Forelimb muscle (tissue), 1 donor: ENCODE results near the gene GTF2E1. TPM values are rescaled to one million over a fixed set of nuclear protein-coding genes. Genes with fewer than 3 reads are reported as not detected.
"Not testable (repeated sequence)": the region's sequence is repeated elsewhere in the genome, so short reads cannot be mapped to it uniquely, and the experiment has no call there.

Experiments used
- DNase-seq: peaks from one replicate; pipeline ENCODE4 v3.0.0-alpha.2; 2013; ENCODE audit warnings: low read depth
- polyA plus RNA-seq: library from polyadenylated mRNA; unstranded; fragments of 120-200 nt; gene quantifications from one replicate; pipeline ENCODE4 v1.2.1, GENCODE V29; 2013; ENCODE audit not compliant: insufficient read length

Gene GTF2E1
- polyA plus RNA-seq, 1 donor: 10.1 TPM

- DNase-seq: no peak
These were observed 11.3 kb downstream of the GTF2E1 start for GRCh38 chr3:120753810-120754209.

- no peak for DNase-seq
These were observed 13.5 kb downstream of the GTF2E1 start for GRCh38 chr3:120756061-120756460.

- not testable (repeated sequence) for DNase-seq
These were observed 16.0 kb downstream of the GTF2E1 start for GRCh38 chr3:120758551-120758950.

DNA sequence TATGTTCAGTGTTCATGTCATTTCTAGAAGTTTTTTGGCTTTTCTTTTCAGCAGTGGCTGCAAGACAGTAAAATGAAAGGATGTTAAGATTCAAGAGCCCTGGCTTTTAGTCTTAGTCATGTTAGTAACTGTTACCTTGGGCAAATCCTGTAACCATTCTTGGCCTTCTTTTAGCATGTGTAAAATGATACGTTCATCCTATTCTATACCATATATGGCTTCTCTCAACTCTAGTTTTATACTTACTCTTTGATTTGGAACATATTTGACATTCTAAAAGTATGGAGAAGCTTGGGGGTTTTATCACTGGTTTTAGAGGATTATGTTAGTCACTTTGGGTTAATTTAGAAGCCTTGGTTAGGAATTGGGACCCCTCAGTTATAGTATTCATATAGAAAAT lies 20.1 kb downstream of the GTF2E1 start:
- DNase-seq: no peak

GRCh38 chr3:120763601-120764000 lies 21.1 kb downstream of the GTF2E1 start:
- no peak for DNase-seq

- DNase-seq: no peak
These were observed 21.7 kb downstream of the GTF2E1 start for GRCh38 chr3:120764206-120764605.

GRCh38 chr3:120765830-120766493 lies 23.4 kb downstream of the GTF2E1 start:
- DNase-seq: no peak

DNA sequence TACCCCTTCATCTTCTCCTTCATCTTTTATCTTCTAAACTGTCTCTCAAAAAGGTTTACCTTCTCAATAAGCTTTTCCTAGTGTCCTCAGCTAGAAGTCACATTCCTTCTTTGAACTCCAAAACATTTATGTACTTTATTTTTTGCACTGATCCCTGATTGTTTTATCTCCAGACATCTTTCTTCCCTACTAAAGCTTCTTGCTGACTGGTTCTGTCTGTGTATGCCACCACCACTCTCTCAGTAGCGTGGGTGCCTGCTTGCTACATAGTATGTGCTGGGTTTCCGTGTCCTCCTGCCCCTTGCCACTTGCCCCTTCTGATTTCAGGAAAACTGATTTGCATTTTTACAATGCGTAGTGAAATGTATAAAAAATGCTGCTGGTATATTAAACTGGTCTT lies 24.0 kb downstream of the GTF2E1 start:
- DNase-seq: no peak

GRCh38 chr3:120767106-120767505 lies 24.6 kb downstream of the GTF2E1 start:
- DNase-seq: no peak

GRCh38 chr3:120769436-120769835 lies 26.9 kb downstream of the GTF2E1 start:
- no peak for DNase-seq

- DNase-seq: no peak
These were observed 28.3 kb downstream of the GTF2E1 start for GRCh38 chr3:120770891-120771290.

DNA sequence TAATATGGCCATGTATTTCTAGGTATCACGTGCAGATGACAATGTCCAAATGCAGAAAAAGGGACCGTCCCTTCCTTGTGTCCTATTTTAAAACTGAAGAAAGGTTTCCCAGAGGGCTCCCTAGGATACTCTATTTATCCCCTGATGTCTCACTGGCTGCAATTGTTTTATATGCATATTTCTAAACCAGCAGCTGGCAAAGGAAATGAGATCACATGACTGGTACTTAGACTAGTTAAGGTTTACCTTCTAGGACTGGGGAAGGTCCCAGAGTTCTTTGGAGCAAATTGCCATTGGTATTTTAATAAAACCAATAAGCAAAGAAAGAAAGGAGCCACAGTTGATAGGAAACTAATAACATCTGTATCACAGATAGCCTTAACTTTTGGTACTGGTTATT lies 29.5 kb downstream of the GTF2E1 start:
- DNase-seq: no peak

GRCh38 chr3:120773932-120774331 lies 31.4 kb downstream of the GTF2E1 start:
- DNase-seq: no peak

- no peak for DNase-seq
These were observed 32.9 kb downstream of the GTF2E1 start for GRCh38 chr3:120775411-120775810.

DNA sequence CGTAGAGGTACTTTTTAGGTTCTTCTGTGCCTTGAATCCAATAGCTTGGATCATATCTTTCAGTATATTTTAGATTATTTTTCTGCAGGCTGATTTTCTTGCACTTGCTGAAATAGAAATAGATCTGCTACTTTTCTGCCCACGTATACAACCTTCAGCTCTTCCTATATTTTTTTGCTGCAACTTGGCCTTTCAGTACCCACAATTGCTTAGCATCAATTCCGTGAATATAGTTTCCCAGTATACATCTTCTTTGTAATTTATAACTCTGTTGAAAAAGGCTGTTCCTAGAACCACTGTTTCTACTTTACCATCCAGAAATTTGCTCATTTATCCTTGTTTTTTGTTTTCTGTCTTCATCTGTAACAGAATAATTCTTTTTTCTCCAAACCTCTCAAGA lies 36.2 kb downstream of the GTF2E1 start:
- no peak for DNase-seq

DNA sequence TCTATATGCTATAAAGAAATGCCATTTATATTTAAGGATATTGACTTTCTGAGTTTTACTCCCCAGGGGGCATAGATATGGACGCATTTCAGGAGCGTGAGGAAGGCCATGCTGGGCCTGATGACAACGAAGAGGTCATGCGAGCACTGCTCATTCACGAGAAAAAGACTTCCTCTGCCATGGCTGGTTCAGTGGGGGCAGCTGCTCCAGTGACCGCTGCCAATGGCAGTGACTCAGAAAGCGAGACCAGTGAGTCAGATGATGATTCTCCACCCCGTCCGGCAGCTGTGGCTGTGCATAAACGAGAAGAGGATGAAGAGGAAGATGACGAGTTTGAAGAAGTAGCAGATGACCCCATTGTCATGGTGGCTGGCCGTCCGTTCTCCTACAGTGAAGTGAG lies 38.4 kb downstream of the GTF2E1 start:
- no peak for DNase-seq

DNA sequence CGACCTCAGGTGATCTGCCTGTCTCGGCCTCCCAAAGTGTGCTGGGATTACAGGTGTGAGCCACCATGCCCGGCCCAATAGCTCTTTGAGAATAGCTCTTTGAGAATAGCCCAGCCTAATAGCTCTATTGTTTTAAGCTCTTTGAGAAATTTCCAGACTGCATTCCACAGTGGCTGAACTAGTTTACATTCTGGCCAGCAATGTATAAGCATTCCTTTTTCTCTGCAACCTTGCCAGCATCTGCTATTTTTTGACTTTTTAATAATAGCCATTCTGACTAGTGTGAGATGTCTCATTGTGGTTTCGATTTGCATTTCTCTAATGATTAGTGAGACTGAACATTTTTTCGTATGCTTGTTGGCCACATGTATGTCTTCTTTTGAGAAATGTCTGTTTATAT lies 43.3 kb downstream of the GTF2E1 start:
- DNase-seq: not testable (repeated sequence)

DNA sequence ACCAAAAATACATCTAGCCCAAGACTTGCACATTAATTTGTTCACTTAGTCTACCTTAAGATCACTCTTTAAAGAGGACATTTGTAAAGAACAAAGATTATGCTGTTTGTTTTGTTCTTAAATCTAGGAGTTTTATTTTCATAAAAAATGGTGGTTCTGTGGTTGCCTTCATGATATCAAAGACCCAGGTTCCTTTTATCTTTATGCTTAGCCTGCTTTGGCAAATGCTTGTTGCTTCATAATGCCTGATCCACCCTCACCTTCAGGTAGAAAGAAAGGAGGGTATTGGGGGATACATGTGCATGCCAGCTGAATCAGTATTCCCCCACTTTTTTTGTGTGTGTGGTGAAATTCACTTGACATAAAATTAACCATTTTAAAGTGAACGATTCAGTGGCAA lies 48.5 kb downstream of the GTF2E1 start:
- DNase-seq: no peak

DNA sequence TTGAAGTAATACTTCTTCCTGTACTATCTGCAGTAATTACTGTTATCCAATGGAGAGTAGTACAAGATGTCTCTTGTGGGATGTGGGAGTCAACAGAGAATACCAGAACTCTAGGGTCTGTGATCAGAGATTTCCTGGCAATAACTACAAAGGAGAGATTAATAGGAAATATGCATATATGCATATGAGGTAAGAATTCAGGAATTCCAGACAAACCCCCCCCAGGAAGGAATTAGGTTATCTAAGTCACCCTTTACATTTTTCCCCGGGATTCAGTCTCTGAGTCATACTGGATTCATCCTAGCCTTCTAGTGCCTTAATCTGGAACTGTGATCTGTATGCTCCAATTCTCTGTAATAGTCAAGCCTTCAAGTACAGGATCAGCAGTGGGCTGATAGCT lies 49.4 kb downstream of the GTF2E1 start:
- DNase-seq: no peak

DNA sequence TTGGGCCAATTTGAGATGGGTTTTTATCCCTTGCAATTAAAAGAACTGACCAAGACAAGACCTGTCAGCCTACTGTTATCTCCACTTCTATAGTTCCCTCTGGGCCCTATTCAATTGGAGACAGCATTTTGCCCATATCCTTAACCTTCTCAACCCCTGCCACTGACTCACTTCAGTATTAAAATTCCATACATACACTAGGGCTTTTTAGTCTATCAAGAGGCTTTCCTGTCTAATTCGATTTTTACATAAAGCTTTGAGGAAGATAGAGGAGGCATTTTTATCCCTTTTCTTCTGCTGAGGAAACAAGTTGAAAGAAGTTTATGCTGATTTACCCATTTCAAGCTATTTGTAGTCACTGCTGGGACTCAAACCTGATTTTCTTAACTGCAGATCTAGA lies 51.1 kb downstream of the GTF2E1 start:
- DNase-seq: no peak

DNA sequence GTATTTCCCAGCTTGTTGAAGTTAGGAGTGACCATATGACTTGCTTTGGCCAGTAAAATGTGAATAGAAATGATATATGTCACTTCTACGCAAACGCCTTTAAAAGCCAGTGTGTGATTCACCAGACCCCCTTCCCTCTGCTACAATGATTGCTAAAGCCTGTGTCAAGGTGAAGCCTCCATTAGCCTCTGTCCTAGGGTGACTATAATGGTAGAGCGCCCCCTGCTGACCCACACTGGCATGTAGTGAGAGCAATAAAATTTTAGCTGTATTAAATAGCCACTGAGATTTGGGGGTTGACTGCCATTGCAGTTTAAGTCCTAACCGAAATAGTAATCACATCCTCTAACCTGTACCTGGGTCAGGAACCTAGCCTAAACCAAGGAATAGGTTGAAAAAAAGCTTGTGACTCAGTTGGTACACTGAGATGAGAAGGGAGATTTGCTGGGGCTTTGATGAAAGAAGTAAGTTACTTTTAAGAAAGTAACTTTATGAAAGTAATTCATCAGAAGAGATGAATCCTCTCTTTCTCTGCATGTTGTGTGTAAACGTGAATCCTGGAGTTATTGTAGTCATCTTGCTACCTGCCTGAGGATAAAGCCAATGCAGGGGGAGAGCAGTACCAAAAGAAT lies 52.6 kb downstream of the GTF2E1 start:
- peak; percentile 11 for DNase-seq

- no peak for DNase-seq
These were observed 53.4 kb downstream of the GTF2E1 start for GRCh38 chr3:120795959-120796358.

- no peak for DNase-seq
These were observed 54.4 kb downstream of the GTF2E1 start for GRCh38 chr3:120796976-120797375.

DNA sequence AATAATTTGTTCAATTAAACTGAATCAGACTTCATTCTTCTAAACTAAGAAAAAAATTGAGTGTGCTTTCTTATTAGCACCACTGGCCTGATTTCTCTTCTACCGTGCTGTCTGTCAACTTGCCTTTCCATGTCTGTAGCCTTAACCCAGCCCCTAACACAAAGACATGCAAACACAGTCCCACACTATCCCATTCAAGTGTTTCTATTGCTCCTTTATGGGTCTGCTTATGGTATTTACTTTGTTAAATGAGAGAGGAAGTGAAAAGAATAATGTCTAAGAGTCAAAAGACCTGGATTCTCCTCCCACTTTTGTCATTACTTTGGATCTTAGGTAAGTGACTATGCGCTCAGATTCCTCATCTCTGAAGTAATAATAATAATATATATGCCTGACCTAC lies 55.3 kb downstream of the GTF2E1 start:
- no peak for DNase-seq
